GM21576 (cell line): Measurements from ENCODE around the gene FLT1.

ENCODE experiments used
- ATAC-seq: cut with Tn5 transposase; IDR thresholded peaks from one replicate; pipeline ENCODE4 v1.9.1; 2021; ENCODE audit warnings: mild to moderate bottlenecking, moderate library complexity; ENCODE audit not compliant: unreplicated experiment

FLT1 gene

DNA sequence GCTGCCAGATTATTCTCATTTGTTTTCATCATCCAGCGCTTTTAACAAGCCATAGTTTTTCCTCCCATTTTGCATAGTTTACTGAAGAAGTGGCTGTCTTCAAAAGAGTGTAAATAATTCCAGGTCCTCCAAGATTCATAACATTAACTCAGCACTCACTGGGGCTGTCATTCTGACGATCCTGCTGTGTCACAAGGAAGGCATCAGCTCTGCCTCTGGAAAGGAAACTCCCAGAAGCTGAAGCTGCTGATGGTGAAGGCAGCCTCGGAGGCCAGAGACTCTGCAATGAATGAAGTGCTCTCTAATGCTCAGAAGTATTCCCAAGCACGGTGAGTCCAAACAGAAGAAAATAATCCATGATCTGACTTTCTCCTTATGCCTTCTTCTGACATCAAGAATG lies 60.0 kb downstream of the FLT1 start:
- no peak for ATAC-seq

GRCh38 chr13:28432816-28433560 lies 61.9 kb downstream of the FLT1 start:
- no peak for ATAC-seq

DNA sequence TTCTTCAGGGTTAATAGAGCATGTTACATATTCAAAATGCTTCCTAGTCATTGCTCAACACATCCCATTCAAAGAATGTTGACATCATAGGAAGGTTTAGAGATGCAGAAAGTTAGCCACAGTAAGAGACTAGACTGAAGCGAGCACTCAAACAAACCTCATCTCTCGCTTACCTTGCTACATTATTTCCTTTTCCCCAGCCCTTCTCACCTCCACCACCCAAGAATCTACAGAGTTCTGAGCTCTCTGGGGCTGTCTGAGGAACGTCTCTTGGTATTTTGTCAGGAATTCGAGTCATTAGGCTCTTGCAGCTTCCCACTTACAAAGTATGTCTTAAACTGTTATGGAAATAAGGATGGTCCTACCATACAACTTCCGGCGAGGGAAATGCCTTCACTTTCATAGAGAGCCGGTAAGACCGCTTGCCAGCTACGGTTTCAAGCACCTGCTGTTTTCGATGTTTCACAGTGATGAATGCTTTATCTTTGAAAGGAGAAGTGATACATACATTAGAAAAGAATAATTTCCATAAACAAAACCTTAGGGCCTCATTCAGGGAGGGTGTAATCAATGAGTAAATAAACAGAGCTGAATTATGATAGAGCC lies 65.1 kb downstream of the FLT1 start:
- ATAC-seq, result peak; percentile 89

DNA sequence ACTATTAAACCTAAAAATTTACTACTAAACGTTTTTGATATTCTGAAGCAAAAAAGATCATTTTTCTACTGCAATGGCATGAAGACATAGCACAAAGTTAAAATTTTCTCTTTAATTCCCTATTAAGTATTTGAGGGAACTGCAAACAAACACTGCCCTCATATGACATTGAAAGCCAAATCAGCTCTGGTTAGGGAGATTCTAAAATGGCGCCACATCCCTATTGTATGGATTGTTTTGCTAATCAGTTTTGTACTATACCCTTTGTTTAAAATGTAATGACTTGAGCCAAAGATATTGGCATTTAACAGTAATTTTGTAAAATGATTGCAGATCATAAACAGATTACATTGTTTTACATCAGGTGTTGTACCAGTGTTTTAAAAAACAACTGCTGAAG lies 65.8 kb downstream of the FLT1 start:
- ATAC-seq, result no peak

DNA sequence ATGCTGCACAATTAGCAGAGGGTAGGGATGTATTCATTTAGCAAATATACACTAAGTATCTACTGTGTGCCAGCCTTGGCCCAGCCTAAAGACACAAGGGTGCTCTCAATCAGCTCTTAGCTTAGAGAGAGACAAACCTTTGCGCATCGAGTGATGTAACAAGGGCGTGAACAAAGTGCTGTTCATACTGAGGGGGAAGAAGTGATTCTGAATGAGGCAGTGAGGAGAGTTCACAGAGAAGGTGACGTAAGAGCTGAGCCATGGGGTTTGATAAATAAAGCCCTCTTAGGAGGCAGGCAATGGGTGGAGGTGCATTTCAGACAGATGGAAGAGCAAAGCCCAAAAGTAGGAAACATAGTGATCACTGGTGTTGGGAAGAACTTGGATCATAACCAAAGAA lies 68.5 kb downstream of the FLT1 start:
- ATAC-seq, result no peak

DNA sequence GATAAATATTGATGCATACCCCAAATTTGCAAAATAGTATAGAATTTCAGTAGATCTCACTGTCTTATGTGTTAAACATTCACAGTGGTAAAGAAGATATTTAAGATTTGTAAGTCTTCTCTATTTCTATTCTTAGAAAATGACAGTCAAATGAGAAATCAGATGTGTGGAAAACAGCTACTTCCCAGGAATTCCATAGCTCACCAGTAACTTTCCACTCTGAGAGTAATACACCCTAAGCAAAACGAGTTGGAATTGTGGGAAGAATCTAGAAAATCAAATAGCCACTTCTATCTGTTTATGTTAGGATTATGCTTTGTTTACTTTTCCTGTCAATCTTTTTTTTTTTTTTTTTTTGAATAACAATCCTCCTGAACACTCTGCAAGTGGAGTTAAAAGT lies 69.1 kb downstream of the FLT1 start:
- no peak for ATAC-seq

GRCh38 chr13:28424541-28424940 lies 70.4 kb downstream of the FLT1 start:
- ATAC-seq, result no peak

- ATAC-seq, result peak; percentile 88
Measured at GRCh38 chr13:28423010-28423409, 71.9 kb downstream of the FLT1 start.

DNA sequence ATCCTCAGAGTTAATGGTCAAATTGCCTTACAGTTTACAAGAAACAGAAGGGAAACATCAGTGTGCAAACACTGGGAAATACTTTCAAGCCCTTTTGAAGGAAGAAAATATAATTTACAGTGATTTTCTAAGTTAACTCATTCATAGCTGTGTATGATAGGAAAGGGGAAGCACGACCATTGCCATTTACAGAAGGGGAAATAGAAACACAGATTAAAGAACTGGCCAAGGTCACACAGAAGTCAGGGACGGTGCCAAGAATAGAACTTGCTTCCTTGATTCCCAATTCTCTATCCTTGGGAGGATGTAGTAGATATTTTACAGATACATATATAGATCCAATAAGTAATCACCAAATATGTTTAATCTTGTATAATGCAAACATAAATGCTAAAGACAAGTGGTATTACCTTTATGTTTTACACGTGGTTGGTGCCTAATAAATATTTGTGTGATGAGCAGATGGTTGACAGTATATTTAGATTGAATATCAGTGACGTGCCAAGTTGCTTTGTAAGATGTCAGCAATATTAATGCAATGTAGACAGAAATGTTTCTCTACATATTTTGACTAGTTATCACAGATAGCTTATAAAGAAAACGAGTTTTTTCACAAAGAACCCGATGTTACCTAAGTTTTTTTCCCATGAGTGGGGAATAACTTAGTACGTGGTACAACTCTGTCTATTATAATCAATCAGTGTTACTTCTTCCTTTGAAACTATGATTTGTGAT lies 73.1 kb downstream of the FLT1 start:
- no peak for ATAC-seq

- ATAC-seq, result no peak
Measured at GRCh38 chr13:28420704-28421103, 74.2 kb downstream of the FLT1 start.

- no peak for ATAC-seq
Measured at GRCh38 chr13:28415994-28416421, 78.9 kb downstream of the FLT1 start.

- no peak for ATAC-seq
Measured at GRCh38 chr13:28413999-28414398, 80.9 kb downstream of the FLT1 start.

GRCh38 chr13:28412981-28413380 lies 81.9 kb downstream of the FLT1 start:
- no peak for ATAC-seq

GRCh38 chr13:28411831-28412353 lies 83.0 kb downstream of the FLT1 start:
- no peak for ATAC-seq

GRCh38 chr13:28410096-28410495 lies 84.8 kb downstream of the FLT1 start:
- ATAC-seq, result no peak

GRCh38 chr13:28409648-28410047 lies 85.3 kb downstream of the FLT1 start:
- no peak for ATAC-seq

DNA sequence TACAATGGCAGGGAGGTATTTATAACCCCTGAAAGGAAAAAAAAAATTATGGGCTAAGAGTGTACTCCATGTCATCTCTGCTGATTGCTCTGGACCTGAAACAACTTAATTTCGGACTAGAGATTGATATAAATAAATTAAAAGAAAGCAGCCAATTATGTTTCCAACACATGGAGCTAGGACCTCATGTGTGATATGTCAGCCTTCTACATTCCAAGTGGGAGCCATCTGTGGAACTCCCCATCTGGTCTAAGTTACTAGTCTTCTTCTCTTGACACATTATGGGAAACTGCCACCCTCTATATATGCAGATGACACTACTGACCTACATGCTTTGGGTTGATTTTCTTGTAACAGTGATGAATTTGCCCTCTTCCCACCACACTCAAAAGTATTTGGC lies 86.1 kb downstream of the FLT1 start:
- ATAC-seq, result no peak

- ATAC-seq, result no peak
Measured at GRCh38 chr13:28408235-28408848, 86.6 kb downstream of the FLT1 start.

GRCh38 chr13:28406733-28407266 lies 88.1 kb downstream of the FLT1 start:
- ATAC-seq, result no peak

GRCh38 chr13:28402057-28402381 lies 92.9 kb downstream of the FLT1 start:
- ATAC-seq, result no peak
